Choroid plexus epithelial cell (primary cell): ENCODE results near the gene CCDC197.

Source experiments
- DNase-seq: peaks from one replicate; pipeline ENCODE4 v3.0.0-alpha.2; 2010; ENCODE audit warnings: low read depth
- H3K4me3 ChIP-seq: 2 replicates; pipeline ENCODE4 v1.5.1; 2011; ENCODE audit warnings: low read depth, mild to moderate bottlenecking, control low read depth, low read length, moderate library complexity
- CTCF ChIP-seq: conservative IDR thresholded peaks from 2 replicates; pipeline ENCODE4 v1.5.1; 2011; ENCODE audit warnings: low read depth, mild to moderate bottlenecking, control low read depth, inconsistent platforms, low read length, moderate library complexity

The CCDC197 gene

GRCh38 chr14:94041551-94042346 is 44.6 kb downstream of the CCDC197 start:
- peak; percentile 73 for DNase-seq
- TF ChIP-seq CTCF: no peak
- H3K4me3 ChIP-seq: no peak overlapping the region

GRCh38 chr14:94042433-94043091 is 45.5 kb downstream of the CCDC197 start:
- no peak for TF ChIP-seq CTCF
- H3K4me3 ChIP-seq: no peak overlapping the region
- DNase-seq: no peak

- no peak for DNase-seq
- no peak for TF ChIP-seq CTCF
- H3K4me3 ChIP-seq: no peak overlapping the region
Observed at GRCh38 chr14:94043111-94043755, 46.1 kb downstream of the CCDC197 start.

GRCh38 chr14:94043756-94044475 is 46.8 kb downstream of the CCDC197 start:
- H3K4me3 ChIP-seq: no peak overlapping the region
- no peak for TF ChIP-seq CTCF
- no peak for DNase-seq

GRCh38 chr14:94044476-94045091 is 47.5 kb downstream of the CCDC197 start:
- DNase-seq: no peak
- H3K4me3 ChIP-seq: no peak overlapping the region
- TF ChIP-seq CTCF: no peak

- no peak for DNase-seq
- TF ChIP-seq CTCF: no peak
- no peak overlapping the region for H3K4me3 ChIP-seq
Observed at GRCh38 chr14:94045101-94045500, 48.0 kb downstream of the CCDC197 start.
